Hypothalamus (tissue), 51 donors: ENCODE data around the gene NRN1L.
"Not testable (repeated sequence)": the region's sequence is repeated elsewhere in the genome, so short reads cannot be mapped to it uniquely, and the experiment has no call there.

Source experiments
- DNase-seq, 51 donors: peaks; one replicate each; lab custom pipeline; 2025; lab: John Stamatoyannopoulos, UW

The NRN1L gene

GRCh38 chr16:67884684-67885083 is at the start of gene NRN1L:
TSS of gene NRN1L (plus strand) at chr16:67884885. CDS start at chr16:67884904, 19 bp downstream.
- peak; percentile 14 to 95 (median 83) for DNase-seq

DNA sequence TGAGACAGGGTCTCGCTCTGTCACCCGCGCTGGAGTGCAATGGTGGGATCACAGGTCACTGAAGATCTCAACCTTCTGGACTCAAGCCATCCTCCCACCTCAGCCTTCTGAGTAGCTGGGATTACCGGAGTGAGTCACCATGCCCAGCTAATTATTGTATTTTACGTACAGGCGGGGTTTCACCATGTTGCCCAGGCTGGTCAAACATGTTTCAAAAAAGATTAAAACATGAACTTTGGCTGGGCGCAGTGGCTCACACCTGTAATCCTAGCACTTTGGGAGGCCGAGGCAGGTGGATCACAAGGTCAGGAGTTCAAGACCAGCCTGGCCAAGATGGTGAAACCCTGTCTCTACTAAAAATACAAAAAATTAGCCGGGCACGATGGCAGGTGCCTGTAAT is 47.5 kb upstream of the NRN1L start:
- not testable (repeated sequence) for DNase-seq

- DNase-seq, result no peak
These were observed 46.9 kb upstream of the NRN1L start for GRCh38 chr16:67837811-67838210.

- DNase-seq, result no peak
These were observed 43.4 kb upstream of the NRN1L start for GRCh38 chr16:67841198-67841815.

GRCh38 chr16:67841816-67842508 is 42.7 kb upstream of the NRN1L start, which contains the start of gene THAP11:
TSS of gene THAP11 (plus strand) at chr16:67842320. CDS start at chr16:67842555, 235 bp downstream.
- DNase-seq, result peak; percentile 69 to 100 (median 90)

- DNase-seq, result peak in 43 of 51 donors; percentile 15 to 85 (median 59)
These were observed 42.0 kb upstream of the NRN1L start for GRCh38 chr16:67842509-67843342.

GRCh38 chr16:67843343-67843765 is 41.3 kb upstream of the NRN1L start:
- peak in 3 of 51 donors; percentile 25 to 31 (median 29) for DNase-seq

DNA sequence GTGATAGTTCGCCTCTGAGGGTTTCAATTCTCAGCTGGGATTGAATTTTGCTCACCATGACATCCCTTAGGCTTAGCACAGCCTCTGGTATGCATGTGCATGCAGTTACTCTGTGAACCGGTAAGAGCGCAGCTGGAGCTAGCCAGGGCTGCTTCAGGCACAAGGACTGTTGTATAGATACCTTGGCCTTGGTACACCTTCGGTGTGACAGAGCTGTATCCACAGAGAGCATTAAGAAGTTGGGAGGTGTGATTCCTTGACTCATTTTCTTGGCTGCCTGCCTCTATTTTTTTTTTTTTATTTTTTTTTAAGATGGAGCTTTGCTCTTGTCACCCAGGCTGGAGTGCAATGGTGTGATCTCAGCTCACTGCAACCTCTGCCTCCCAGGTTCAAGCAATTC is 40.2 kb upstream of the NRN1L start:
- DNase-seq, result no peak

DNA sequence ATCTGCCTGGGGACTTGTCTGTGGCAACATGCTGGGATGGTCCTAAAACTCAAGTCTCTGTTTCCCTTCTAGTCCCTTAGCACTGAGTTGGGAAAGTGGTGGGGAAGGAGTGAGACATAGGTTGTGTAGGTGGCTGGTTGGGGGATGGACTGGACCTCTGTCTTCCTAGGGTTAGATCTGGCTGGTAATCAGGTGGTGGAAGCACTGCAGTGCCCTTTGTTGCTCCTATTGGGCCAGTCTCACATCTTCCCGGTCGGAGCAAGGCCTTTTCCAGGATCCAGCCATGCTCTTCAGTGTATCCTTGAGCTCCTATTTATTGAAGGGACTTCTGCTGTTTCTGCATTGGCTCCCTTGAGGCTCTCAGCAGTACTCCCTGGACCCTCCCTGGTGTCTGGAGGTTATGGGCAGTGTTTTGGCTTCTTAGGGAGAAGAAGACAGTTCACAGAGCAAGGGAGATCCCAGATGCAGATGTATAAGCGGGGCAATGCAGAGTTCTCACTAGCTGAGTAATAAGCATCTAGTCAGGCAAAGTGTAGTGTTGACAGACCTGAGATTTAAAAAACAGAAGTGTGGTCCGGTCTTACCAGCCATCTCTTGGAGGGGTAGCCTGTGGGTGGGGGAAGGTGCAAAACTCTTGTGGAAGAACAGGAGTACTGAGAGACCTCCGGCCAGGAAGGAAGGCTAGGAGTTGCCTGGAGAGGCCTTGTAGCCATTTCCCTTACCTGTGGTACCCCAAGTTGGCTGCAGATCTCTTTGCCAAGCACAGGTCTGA is 39.2 kb upstream of the NRN1L start:
- DNase-seq, result no peak

GRCh38 chr16:67846063-67846319 is 38.7 kb upstream of the NRN1L start:
- DNase-seq, result no peak

- peak; percentile 77 to 99 (median 91) for DNase-seq
These were observed 38.2 kb upstream of the NRN1L start, which contains the start of gene NUTF2 for GRCh38 chr16:67846320-67847063. TSS of gene NUTF2 (plus strand) at chr16:67846933. CDS start at chr16:67865131, 18,198 bp downstream.

DNA sequence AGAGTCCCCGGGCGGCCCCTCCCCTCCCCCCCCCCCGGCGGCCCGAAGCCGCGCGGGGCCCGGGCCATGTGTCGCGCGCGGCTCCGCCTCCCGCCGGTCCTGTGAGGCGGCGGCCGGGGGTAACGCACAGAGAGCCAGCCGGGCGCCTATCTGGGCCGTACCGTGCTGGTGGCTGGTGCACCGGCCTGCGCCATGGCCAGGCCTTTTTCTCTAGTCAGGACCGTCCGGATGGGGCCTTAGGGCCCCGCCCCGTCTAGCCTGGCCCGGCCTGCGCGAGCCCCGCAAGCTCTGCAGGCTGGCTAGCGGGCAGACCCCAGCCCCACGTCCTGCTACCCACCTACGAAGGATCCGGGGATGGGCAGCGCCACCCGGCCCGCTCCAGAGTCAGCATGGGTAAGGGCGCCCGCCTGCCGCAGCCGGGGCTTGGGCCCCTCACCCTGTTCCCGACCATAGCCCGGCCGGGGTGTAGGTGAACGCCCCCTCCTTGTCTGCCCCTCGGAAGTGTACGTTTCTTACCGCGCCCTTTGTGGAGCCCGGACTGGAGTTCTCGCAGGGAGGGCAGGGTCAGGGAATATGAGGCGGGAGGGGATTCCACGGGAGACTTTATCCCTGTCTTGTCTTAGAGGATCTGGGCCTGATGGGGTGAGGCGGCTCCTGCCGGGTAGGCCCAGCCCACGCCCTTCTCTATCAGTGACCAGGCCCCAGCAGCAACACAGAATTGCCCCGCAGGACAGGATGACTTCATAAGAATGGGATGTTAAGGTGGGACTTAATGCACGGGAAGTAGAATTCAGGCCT is 37.4 kb upstream of the NRN1L start, which contains the start of gene CENPT:
CENPT (minus strand) TSS at position 630 of the 798 bp plus-strand sequence. CDS start 13,834 bp downstream, outside the sequence.
- DNase-seq, result peak in 25 of 51 donors; percentile 42 to 86 (median 69)

DNA sequence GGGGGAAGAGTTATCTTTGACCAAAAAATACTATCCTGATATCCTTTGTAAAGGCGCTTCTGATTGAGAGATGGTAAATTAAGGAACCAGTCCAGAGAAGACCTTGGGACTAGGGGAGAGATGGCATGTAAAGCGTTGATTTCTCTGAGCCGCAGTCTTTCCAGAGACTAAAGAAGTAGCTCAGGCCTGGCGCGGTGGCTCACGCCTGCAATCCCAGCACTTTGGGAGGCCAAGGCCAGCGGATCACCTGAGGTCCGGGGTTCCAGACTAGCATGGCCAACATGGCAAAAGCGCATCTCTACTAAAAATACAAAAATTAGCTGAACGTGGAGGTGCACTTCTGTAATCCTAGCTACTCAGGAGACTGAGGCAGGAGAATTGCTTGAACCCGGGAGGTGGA is 36.6 kb upstream of the NRN1L start:
- no peak for DNase-seq

DNA sequence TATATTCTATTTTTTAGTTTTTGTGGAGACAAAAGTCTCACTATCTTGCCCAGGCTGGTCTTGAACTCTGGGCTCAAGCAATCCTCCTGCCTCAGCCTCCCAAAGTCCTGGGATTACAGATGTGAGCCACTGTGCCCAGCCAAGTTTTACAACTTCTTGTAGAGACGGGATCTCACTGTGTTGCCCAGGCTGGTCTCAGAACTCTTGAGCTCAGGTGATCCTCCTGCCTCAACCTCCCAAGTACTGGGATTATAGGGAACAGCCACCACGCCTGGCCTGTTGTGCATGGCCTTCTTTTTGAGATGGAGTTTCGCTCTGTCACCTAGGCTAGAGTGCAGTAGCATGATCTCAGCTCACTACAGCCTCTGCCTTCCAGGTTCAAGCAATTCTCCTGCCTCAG is 31.0 kb upstream of the NRN1L start:
- no peak for DNase-seq

DNA sequence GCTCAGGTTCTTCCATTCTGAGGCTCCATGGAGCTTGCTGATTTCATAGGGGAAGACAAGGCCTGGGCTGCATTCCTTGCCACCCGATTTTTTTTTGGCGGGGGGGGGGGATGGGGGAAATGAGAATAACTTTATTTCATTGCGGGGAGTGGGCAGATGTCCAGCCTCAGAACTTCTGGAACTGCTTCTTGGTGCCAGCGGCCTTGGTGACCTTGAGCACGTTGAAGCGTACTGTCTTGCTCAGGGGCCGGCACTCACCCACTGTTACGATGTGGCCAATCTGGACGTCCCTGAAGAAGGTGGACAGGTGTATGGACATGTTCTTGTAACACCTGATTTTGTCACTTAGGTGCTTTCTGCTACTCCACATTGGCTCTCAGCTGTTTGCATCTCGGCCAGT is 28.9 kb upstream of the NRN1L start:
- no peak for DNase-seq

DNA sequence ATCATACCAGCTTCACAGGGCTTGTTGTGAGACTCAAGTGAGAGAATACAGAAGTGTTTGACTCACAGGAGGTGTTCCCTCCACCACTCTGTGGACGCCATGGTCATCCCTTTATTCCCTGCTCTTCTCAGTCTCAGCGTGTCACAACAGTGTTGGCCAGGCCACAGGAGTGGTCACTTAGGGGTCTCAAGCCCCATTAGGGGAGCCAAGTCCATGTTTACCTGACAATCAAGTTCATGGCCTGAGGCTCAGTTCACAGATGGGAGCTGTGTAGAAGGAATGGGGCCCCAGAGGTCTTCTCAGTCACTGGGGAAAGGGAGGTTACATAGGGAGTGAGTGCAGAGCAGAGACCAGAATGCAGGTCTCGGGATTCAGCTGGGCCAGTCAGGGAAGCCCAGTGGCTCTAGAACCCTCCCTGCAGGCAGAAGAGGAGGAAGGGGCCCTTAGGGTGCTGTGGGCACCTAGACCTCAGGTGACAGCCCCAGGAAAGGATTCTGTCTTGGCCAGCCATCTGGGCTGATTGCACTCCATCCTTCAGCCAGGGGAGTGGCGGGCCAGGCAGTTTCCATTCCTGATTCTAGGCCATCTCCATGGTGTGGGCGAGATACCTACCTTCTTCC is 27.6 kb upstream of the NRN1L start:
- DNase-seq, result no peak

- DNase-seq, result peak in 15 of 51 donors; percentile 2 to 64 (median 23)
These were observed 27.0 kb upstream of the NRN1L start for GRCh38 chr16:67857547-67858233.

DNA sequence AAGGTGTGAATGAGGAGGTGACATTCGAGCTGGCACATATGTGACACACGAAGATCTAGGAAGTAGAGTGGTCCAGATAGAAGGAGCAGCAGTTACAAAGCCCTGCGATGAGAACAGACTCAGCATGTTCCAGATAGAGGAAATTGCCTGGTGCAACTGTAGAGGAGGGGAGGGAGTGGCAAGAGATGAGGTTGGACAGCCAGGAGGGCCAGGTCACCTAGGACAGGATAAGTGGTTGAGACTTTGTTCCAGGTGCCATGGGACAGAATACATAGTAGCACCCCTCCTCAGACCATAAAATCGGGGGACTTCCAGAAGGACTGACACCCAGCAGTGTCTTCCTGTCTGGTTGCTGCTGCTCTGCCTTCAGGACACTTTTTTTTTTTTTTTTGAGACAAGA is 26.2 kb upstream of the NRN1L start:
- DNase-seq, result no peak
